Activated CD8-positive, alpha-beta memory T cell treated with anti-CD3 and anti-CD28 coated beads for 1 hour (primary cell): Measurements from ENCODE around the gene BSPRY.
"Not testable (repeated sequence)": the region's sequence is repeated elsewhere in the genome, so short reads cannot be mapped to it uniquely, and the experiment has no call there.

ENCODE experiments used
- DNase-seq, 2 donors: peaks; one replicate each; pipeline ENCODE4 v3.0.0-alpha.2; 2020; ENCODE audit warnings: low read depth in 1 of 2; ENCODE audit errors: extremely low read depth in 1 of 2

Gene BSPRY

DNA sequence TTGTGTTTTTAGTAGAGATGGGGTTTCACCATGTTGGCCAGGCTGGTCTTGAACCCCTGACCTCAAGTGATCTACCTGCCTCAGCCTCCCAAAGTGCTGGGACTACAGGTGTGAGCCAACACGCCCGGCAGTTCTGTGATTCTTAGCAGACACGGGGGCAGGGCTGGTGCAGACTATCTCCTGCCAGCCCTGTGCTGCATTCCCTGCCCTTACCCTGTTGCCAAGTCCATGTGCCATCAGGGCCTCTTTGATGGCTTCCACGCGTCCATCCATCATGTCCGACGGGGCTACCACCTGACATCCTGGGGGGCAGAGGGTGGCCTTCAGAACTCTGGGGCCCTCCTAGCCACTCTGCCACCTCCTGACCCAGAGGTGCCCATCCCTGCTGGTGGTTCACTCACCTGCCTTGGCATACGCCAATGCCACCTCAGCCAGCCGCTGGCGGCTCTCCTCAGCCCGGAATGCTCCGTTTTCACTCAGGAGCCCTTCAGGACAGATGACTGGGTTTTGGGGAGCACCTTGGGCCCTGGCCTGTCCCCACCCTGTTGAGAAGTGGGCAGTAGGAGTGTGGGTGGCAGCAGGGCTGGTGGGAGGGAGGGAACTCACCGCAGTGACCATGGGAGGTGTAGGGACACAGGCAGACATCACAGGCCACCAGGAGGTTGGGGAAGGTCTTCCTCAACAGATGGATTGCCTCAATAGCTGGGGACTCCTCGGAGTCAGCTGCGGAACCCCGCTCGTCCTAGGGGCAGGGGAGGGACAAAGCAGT is 41.0 kb downstream of the BSPRY start:
- DNase-seq, result no peak

DNA sequence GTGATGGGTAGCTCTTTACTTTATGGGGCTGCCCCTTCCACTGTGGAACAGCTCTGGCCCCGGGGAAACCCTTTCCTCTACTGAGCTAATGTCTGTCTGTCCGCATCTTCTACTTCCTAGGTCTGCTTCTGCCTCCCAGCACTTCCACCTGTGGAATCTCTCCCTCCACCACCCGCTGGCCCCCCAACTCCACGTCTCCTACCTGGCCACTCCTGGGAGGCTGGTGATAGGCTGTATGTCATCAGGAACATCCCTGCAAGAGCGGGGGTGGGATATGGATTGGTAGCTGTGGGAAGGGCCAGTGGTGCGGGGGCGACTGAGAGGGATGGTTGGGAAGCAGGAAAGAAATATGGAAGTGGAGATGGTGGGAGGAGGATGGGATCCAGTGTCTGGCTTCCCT is 42.6 kb downstream of the BSPRY start:
- no peak for DNase-seq

DNA sequence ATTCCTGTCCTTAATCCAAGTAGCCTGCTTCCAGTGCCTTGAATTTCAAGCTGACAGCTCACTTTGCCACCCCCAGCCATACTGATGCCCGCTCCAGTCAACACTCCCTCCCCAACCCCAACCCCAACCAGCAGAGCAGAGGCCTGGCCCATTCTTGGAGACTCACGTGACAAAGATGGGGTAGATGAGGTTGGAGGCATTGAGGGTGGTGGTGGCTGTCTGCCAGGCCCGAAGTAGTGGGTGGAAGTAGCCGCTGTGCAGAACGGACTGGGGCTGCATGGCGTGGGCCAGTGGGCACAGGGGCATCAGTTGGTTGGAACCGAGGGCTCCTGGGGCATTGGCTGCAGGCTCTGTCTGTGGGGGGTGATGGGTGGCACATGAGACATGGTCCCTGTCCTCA is 43.9 kb downstream of the BSPRY start:
- no peak for DNase-seq

GRCh38 chr9:113395000-113395861 is 45.9 kb downstream of the BSPRY start:
- no peak for DNase-seq

DNA sequence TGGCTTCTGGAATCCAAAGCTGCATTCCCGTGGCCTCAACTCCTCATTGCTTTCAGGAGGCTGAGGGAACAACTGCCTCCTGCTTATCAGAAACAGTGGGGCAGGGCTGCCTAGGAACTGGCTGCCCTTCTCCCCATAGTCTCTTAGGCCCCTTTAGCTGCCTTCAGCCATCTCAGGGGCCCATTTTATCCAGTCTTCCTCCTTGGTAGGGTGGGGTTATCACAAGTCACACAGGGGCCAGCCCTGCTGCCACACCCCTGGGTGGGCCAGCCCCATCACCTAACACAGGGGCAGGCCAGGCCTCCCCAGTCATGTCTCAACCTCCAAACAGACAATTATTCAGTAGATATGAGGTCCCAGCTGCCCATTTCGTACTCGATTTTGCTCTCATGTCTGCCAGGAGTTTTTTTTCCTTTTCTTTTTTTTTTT is 47.9 kb downstream of the BSPRY start:
- no peak for DNase-seq

DNA sequence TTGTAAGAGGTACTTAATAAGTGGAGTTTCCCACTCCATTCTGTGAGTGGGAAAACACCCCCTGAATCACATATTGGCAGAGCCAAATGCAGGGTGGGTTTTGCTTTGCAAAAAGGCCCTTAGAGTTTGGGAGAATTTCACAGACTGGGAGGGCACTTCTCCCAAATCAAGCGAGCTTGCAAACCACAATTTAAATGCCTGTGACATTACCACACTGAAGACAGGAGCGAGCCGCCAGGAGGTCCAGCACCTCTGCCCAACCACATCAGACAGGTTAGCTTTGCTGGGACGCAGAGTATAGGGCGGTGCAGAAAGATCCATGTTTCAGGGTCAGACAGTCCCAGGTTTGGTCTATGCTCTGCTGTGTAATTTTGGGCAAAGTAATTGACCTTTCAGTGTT is 49.5 kb downstream of the BSPRY start:
- DNase-seq, result no peak

DNA sequence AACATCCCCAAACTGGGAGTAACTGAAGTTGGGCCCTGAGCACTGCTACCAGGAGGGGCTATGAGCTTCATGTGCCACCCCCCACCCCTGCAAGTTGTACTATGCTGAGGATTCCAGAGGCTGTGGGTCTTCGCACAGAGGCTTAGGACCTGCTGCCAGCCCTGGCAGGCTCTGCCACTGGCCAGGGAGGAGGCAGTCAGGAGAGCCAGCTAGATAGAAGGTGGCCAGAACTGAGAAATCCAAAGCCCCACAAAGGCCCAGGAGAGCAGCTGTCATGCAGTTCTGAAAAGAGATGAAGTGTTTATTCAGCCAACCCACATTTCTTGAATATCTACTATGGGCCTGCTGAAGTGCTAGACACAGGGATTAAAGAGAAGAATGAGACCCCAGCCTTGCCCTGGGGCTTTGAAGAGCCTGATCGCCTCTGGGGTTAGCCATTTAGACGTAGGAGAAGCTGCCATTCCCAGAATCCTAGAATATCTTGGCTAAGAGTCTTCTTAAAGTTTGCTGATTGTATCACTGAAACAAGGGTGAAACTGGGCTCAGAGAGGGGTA is 50.4 kb downstream of the BSPRY start:
- no peak for DNase-seq

DNA sequence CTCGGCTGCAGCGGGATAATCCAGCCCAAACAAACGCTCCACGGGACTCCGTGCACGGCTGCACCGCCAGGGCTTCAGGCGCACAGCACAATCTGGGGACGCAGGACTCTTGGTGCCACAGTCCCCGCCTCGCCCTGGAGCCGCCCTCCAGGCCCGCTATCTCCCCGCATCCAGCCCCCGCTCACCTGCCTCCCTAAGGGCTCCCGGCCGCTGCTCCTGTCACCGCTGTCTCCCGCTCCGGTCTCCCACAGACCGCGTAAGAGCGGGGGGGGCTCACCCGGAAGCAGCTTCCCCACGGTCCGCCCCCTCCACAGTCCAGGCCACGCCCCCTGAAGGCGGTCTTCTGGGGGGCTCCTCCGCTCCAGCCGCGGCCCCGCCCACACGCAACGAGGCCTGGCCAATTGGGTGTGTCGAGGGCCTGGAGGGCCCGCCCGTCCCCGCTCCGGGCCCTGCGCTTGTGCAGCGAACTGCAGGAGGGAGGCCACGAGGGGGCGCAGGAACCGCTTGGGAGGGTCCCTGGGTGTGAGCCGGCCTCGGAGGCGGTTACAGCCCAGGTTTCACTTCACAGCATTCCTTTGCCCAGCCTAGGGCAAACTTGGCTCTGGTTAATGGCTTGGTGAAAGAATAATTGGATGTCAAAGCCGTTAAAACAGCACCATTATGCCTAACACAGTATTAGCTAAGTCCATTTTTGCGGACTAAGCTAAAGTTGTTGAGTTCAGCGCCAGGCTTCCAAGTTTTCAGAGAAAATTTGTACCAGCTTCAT is 51.9 kb downstream of the BSPRY start, which contains the start of gene ALAD:
Gene ALAD, minus strand, starts transcription at position 258 of the 766 bp plus-strand sequence. CDS start 7,725 bp downstream, outside the sequence.
- DNase-seq, result peak; percentile 97 to 100

GRCh38 chr9:113403646-113404045 is 54.3 kb downstream of the BSPRY start:
- no peak for DNase-seq

DNA sequence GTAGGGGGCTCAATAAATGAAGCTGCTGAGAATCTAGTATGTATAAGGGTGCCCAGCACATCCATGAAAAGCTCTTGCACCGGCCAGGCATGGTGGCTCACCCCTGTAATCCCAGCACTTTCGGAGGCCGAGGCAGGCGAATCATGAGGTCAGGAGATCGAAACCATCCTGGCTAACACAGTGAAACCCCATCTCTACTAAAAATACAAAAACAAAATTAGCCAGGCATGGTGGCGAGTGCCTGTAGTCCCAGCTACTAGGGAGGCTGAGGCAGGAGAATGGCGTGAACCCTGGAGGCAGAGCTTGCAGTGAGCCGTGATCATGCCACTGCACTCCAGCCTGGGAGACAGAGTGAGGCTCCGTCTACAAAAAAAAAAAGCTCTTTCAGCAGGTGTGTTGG is 57.0 kb downstream of the BSPRY start:
- DNase-seq, result not testable (repeated sequence)

DNA sequence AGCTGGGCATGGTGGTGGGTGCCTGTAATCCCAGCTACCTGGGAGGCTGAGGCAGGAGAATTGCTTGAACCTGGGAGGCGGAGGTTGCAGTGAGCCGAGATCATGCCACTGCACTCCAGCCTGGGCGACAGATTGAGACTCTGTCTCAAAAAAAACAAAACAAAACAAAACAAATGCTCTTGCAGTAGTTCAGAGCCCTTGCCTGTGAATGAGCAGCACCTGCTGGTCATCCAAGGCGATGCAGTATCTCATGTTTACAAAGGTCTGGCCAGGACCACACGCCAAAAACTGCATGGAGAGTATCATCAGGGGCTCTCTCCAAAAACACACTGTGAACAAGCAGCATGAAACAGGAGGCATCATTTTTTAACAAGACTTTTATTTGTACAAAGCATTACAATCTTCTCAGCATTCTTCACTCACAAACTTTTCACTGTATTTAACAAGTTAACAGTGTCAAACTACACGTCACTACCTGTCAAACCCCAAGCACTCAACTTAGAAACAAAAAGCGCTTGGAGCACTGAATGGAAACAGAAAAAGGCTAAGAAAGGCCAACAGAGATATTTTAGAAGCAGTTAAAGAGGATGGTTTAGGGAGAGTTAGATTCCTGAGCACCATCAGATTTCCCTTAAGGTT is 57.7 kb downstream of the BSPRY start:
- peak in 1 of 2 donors; percentile 34 for DNase-seq

GRCh38 chr9:113409481-113409880 is 60.1 kb downstream of the BSPRY start:
- DNase-seq, result no peak

DNA sequence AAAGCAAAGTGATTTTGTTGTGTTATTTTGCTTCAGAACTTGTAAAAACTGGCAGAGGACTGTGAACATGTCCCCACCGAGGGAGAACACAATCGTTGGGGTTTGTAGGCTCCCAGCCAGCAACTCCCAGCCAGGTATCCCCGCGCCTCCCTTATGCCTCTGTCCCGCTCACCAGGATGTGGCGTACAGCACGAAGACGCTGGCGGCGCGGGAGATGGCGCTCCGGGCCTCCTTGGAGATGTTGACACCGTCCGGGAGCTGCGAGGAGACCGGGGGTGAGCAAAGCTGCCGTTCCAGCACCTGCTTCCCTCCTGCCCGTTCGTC is 60.5 kb downstream of the BSPRY start:
- no peak for DNase-seq

DNA sequence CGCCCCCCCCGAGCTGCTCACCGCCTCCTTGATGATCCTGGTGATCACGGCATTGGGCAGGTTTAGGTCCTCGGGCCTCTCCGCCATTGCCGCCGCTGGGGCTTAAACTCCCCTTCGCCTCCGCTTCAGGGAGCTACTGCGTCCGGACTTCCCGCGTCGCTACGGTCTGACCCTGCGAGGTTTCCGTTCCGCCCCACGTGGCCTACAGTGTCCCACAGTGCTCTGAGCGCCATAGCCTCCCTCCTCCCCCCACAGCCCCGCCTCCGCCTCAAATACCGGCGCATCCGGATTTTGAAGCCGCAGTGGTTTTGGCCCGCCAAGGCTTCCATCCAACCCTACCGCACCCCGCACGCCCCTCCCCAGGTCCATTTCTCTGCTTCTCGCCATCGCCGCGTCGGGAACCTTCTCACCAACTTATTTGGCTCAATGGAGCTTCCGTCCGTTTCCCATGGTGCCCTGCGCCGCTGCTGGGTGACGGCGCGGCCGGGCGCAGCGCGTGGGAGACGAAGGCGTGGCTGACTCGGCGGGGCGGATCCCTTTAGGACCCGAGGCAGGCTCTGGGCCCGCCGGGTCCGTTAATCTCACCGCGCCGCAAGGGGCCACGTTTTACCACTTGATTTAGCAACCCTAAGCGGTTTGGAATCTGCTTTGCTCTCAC is 61.0 kb downstream of the BSPRY start, which contains the start of the genes C9orf43 and POLE3:
Gene C9orf43, plus strand, starts transcription at position 541 of the 658 bp plus-strand sequence. CDS start 2,747 bp downstream, outside the sequence.
Gene POLE3, minus strand, starts transcription at position 469 of the 658 bp plus-strand sequence. Its CDS starts 382 bp downstream, at position 87.
- peak; percentile 81 to 90 for DNase-seq

DNA sequence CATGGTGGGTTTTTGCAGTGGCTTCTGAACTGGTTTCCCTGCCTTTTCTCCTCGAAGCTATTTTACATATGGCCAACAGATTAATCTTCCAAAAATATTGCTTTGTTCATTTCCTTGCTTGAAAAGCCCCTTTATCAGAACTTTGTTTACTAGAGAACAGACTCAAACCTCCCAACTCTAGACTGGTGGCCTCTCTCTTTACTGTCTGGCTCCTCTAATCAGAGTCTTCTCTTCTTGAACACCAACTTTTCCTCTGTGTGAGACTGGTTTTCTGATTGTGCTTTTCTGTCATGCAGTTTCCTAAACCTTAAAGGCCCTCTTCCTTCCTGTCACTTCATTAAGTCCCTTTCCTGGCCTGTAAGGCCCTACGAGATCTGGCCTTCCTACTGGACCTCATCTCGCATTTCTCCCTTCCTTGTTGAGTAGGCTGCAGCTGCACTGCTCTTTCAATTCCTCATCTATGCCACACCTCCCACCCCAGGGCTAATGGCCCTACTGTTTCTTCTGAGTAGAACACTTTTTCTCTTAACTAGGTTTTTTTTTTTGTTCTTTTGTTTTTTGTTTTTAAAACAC is 66.9 kb downstream of the BSPRY start:
- DNase-seq, result no peak

GRCh38 chr9:113417370-113417769 is 68.0 kb downstream of the BSPRY start:
- no peak for DNase-seq
